Loucy (cell line): ENCODE results near the gene NOVA2.

Experiments used
- H2AFZ ChIP-seq: fragments of 200-600 bp; sonication (generic); 2 replicates; pipeline ENCODE4 v1.6.0; 2016; ENCODE audit warnings: antibody characterized with exemption, mild to moderate bottlenecking, low read length, moderate library complexity
- H3F3A ChIP-seq: fragments of 200-600 bp; 2 replicates; pipeline ENCODE4 v1.6.0; 2016; ENCODE audit warnings: antibody characterized with exemption, low read depth, mild to moderate bottlenecking
- H3K27me3 ChIP-seq: fragments of 200-600 bp; sonication (generic); 2 replicates; pipeline ENCODE4 v1.6.1; 2014; ENCODE audit warnings: low read length, mild to moderate bottlenecking; ENCODE audit not compliant: insufficient read depth, poor library complexity, severe bottlenecking
- H3K36me3 ChIP-seq: fragments of 200-600 bp; sonication (generic); 2 replicates; pipeline ENCODE4 v1.6.1; 2016; ENCODE audit warnings: low read length; ENCODE audit not compliant: insufficient read depth
- H3K4me1 ChIP-seq: fragments of 200-600 bp; sonication (generic); 2 replicates; pipeline ENCODE4 v1.5.1; 2014; ENCODE audit warnings: low read length, mild to moderate bottlenecking; ENCODE audit not compliant: insufficient read depth, poor library complexity, severe bottlenecking
- H3K4me2 ChIP-seq: fragments of 200-600 bp; sonication (generic); 2 replicates; pipeline ENCODE4 v1.6.0; 2014; ENCODE audit warnings: antibody characterized with exemption, low read length, low read depth, mild to moderate bottlenecking; ENCODE audit not compliant: poor library complexity, severe bottlenecking
- H3K4me3 ChIP-seq: fragments of 200-600 bp; sonication (generic); 2 replicates; pipeline ENCODE4 v1.5.1; 2014; ENCODE audit warnings: low read length, mild to moderate bottlenecking, mixed read lengths; ENCODE audit not compliant: poor library complexity, severe bottlenecking
- H3K79me2 ChIP-seq: fragments of 200-600 bp; sonication (generic); 2 replicates; pipeline ENCODE4 v1.6.1; 2014; ENCODE audit warnings: low read length; ENCODE audit not compliant: insufficient read depth
- H3K9ac ChIP-seq: fragments of 200-600 bp; sonication (generic); 2 replicates; pipeline ENCODE4 v1.6.0; 2014; ENCODE audit warnings: mild to moderate bottlenecking, low read depth, low read length, moderate library complexity; ENCODE audit not compliant: poor library complexity, severe bottlenecking
- H3K9me2 ChIP-seq: fragments of 200-600 bp; sonication (generic); replicated peaks from 2 replicates; pipeline ENCODE4 v1.6.1; 2016; ENCODE audit warnings: low read depth, low read length, mixed read lengths
- H3K9me3 ChIP-seq: fragments of 200-600 bp; sonication (generic); 2 replicates; pipeline ENCODE4 v1.6.1; 2014; ENCODE audit warnings: mild to moderate bottlenecking, antibody characterized with exemption, low read length, low read depth; ENCODE audit not compliant: insufficient read depth
- H4K20me1 ChIP-seq: fragments of 200-600 bp; sonication (generic); 2 replicates; pipeline ENCODE4 v1.6.0; 2014; ENCODE audit warnings: antibody characterized with exemption, low read length, mild to moderate bottlenecking; ENCODE audit not compliant: insufficient read depth, poor library complexity, severe bottlenecking
- CTCF ChIP-seq: fragments of 200-600 bp; sonication (generic); conservative IDR thresholded peaks from 2 replicates; pipeline ENCODE4 v1.5.1; 2014; ENCODE audit warnings: mild to moderate bottlenecking, antibody characterized with exemption, low read length
- EZH2phosphoT487 ChIP-seq: fragments of 200-600 bp; IDR thresholded peaks from 2 replicates; pipeline ENCODE4 v1.6.1; 2018; ENCODE audit warnings: antibody characterized with exemption, mild to moderate bottlenecking, moderate library complexity, borderline replicate concordance

The NOVA2 gene

GRCh38 chr19:46019270-46019669 lies 45.6 kb upstream of the NOVA2 start:
- Histone ChIP-seq H3K36me3 (peaks cover 5% of the 10 kb centered on the region; the same call in 1 of the 2 replicates), H3F3A (no peaks in the 10 kb centered on the region), H2AFZ (no peak overlapping the region), H3K9me2 (no peaks in the 10 kb centered on the region), H3K9me3 (no peaks in the 10 kb centered on the region), H3K4me2 (no peak overlapping the region), H3K79me2 (no peaks in the 10 kb centered on the region), H3K9ac (no peak overlapping the region), H4K20me1 (no peaks in the 10 kb centered on the region), H3K4me3 (no peak overlapping the region), H3K4me1 (no peaks in the 10 kb centered on the region), H3K27me3 (no peaks in the 10 kb centered on the region)
- TF ChIP-seq CTCF (no peak), EZH2phosphoT487 (no peak)

DNA sequence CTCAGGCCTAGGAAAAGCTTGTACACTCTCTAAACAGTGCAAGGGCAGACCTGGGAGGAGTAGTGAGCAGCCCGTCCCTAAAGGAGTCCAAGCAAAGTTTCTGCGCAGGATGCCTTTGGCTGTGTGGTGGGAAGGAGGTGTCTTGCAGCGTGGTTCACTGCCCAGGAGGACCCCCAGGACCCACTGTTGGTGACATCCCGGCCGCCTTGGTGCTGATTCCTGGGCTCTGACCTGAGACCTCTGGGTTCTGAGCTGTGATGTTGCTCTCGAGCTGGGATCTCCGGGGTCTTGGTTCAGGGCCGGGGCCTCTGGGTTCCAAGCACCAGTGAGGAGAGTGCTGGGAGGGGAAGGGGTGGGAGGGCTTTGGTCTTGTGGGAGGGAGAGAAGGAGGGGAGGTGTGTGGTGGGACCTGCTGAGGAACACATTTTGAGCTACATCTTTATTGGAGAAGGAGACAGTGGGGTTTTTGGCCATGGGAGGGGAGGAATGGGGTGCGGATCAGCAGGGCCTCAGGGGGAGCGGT lies 45.1 kb upstream of the NOVA2 start:
- Histone ChIP-seq H2AFZ (no peak overlapping the region), H3K79me2 (no peaks in the 10 kb centered on the region), H3K4me3 (no peak overlapping the region), H3K27me3 (no peaks in the 10 kb centered on the region), H3K4me1 (no peaks in the 10 kb centered on the region), H3K9me3 (no peaks in the 10 kb centered on the region), H3K9me2 (no peaks in the 10 kb centered on the region), H3K36me3 (peaks cover 5% of the 10 kb centered on the region; the same call in 1 of the 2 replicates), H3F3A (no peaks in the 10 kb centered on the region), H4K20me1 (no peaks in the 10 kb centered on the region), H3K9ac (no peak overlapping the region), H3K4me2 (no peak overlapping the region)
- TF ChIP-seq EZH2phosphoT487 (no peak), CTCF (no peak)

- no peak overlapping the region for H3K4me2 ChIP-seq
- H4K20me1 ChIP-seq: no peaks in the 10 kb centered on the region
- H3K9ac ChIP-seq: no peak overlapping the region
- H3K27me3 ChIP-seq: no peaks in the 10 kb centered on the region
- H3K4me1 ChIP-seq: no peaks in the 10 kb centered on the region
- no peaks in the 10 kb centered on the region for H3K79me2 ChIP-seq
- H3K4me3 ChIP-seq: no peak overlapping the region
- H3K9me3 ChIP-seq: no peaks in the 10 kb centered on the region
- no peaks in the 10 kb centered on the region for H3K9me2 ChIP-seq
- TF ChIP-seq EZH2phosphoT487 (no peak), CTCF (no peak)
- no peak overlapping the region for H2AFZ ChIP-seq
- no peaks in the 10 kb centered on the region for H3F3A ChIP-seq
- H3K36me3 ChIP-seq: peaks cover 5% of the 10 kb centered on the region; the same call in 1 of the 2 replicates
Measured at GRCh38 chr19:46017874-46018675, 44.4 kb upstream of the NOVA2 start.
